Fibroblast of lung (primary cell): Measurements from ENCODE around the gene DNM1.

Experiments used
- EZH2 ChIP-seq: IDR thresholded peaks from 2 replicates; pipeline ENCODE4 v1.5.1; 2012; ENCODE audit warnings: low read length, control low read depth, mild to moderate bottlenecking; ENCODE audit errors: missing control alignments
- TF ChIP-seq, protein P1 (sequence below), 2 donors: IDR thresholded peaks in 1 of 2; conservative IDR thresholded peaks in 1 of 2; 1 replicate in 1 of 2; 2 replicates in 1 of 2; pipeline ENCODE4 v1.5.1; 2011 to 2012; ENCODE audit warnings: low read length in 2 of 2, control low read depth in 1 of 2, inconsistent platforms in 1 of 2, low read depth in 1 of 2, mild to moderate bottlenecking in 1 of 2

DNA sequence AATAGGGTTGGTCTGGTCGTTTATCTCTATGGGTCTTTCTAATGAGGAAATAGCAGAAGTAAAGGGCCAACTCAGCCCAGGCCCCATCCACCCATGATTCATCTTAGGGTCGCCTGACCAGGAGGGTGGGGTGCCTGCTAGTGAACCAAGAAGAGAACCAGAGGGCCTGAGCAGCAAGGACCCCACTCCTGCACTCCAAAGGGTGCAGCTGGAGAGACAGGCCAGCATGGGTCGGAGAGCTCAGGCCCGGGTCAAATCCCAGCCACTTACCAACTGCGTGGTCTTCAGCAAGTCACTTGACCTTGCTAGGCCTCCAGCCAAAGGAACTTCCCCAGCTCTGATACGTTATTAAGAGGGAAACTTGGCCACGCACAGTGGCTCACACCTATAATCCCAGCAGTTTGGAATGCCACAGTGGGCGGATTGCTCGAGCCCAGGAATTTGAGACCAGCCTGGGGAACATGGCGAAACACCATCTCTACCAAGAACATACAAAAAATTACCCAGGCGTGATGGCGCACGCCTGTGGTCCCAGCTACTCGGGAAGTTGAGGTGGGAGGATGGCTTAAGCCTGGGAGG lies 38.8 kb upstream of the DNM1 start:
- TF ChIP-seq, protein P1, sequence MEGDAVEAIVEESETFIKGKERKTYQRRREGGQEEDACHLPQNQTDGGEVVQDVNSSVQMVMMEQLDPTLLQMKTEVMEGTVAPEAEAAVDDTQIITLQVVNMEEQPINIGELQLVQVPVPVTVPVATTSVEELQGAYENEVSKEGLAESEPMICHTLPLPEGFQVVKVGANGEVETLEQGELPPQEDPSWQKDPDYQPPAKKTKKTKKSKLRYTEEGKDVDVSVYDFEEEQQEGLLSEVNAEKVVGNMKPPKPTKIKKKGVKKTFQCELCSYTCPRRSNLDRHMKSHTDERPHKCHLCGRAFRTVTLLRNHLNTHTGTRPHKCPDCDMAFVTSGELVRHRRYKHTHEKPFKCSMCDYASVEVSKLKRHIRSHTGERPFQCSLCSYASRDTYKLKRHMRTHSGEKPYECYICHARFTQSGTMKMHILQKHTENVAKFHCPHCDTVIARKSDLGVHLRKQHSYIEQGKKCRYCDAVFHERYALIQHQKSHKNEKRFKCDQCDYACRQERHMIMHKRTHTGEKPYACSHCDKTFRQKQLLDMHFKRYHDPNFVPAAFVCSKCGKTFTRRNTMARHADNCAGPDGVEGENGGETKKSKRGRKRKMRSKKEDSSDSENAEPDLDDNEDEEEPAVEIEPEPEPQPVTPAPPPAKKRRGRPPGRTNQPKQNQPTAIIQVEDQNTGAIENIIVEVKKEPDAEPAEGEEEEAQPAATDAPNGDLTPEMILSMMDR (conservative IDR thresholded peaks at IDR 0.05 in 1 of 2, IDR thresholded peaks at IDR 0.05 in 1 of 2; ENCODE audit: low read depth in 1 of 2, low read length in 2 of 2): no peak
- no peak for TF ChIP-seq EZH2
